ENCODE measurements around the gene GRIK4.

GRIK4 gene

GRCh38 chr11:120586072-120586471 lies 74.5 kb downstream of the GRIK4 start:
- no peaks in the 10 kb centered on the region for H3K36me3 ChIP-seq (ENCODE audit: control insufficient read depth, insufficient read depth, low read length)
- 85 to 89% methylated on average over 3 of the region's 3 CpGs for WGBS, 2 experiments
- no peaks in the 10 kb centered on the region for H3K27me3 ChIP-seq (ENCODE audit: control insufficient read depth, insufficient read depth, low read length, poor library complexity, severe bottlenecking)
- H3K4me1 ChIP-seq (ENCODE audit: control insufficient read depth, insufficient read depth, low read length): no peaks in the 10 kb centered on the region
- H3K9me3 ChIP-seq (ENCODE audit: control insufficient read depth, low read length): no peaks in the 10 kb centered on the region
- H3K4me3 ChIP-seq (ENCODE audit: insufficient read depth, low read depth, low read length): no peak overlapping the region
- H3K27ac ChIP-seq (ENCODE audit: insufficient read depth, low read depth, low read length, poor library complexity, severe bottlenecking): no peak overlapping the region

GRCh38 chr11:120586728-120587127 lies 75.2 kb downstream of the GRIK4 start:
- H3K27me3 ChIP-seq (ENCODE audit: control insufficient read depth, insufficient read depth, low read length, poor library complexity, severe bottlenecking): no peaks in the 10 kb centered on the region
- no peaks in the 10 kb centered on the region for H3K36me3 ChIP-seq (ENCODE audit: control insufficient read depth, insufficient read depth, low read length)
- H3K9me3 ChIP-seq (ENCODE audit: control insufficient read depth, low read length): no peaks in the 10 kb centered on the region
- WGBS, 2 experiments: 90% methylated on average over 7 of the region's 7 CpGs
- H3K4me3 ChIP-seq (ENCODE audit: insufficient read depth, low read depth, low read length): no peak overlapping the region
- no peak overlapping the region for H3K27ac ChIP-seq (ENCODE audit: insufficient read depth, low read depth, low read length, poor library complexity, severe bottlenecking)
- H3K4me1 ChIP-seq (ENCODE audit: control insufficient read depth, insufficient read depth, low read length): no peaks in the 10 kb centered on the region

GRCh38 chr11:120587299-120587698 lies 75.8 kb downstream of the GRIK4 start:
- Histone ChIP-seq H3K9me3 (ENCODE audit: control insufficient read depth, low read length) (no peaks in the 10 kb centered on the region), H3K4me1 (ENCODE audit: control insufficient read depth, insufficient read depth, low read length) (no peaks in the 10 kb centered on the region), H3K27me3 (ENCODE audit: control insufficient read depth, insufficient read depth, low read length, poor library complexity, severe bottlenecking) (no peaks in the 10 kb centered on the region), H3K36me3 (ENCODE audit: control insufficient read depth, insufficient read depth, low read length) (no peaks in the 10 kb centered on the region), H3K27ac (ENCODE audit: insufficient read depth, low read depth, low read length, poor library complexity, severe bottlenecking) (no peak overlapping the region), H3K4me3 (ENCODE audit: insufficient read depth, low read depth, low read length) (no peak overlapping the region)
- 93 to 97% methylated on average over 4 of the region's 4 CpGs for WGBS, 2 experiments

- WGBS, 2 experiments: 79 to 82% methylated on average over 11 of the region's 11 CpGs
These were observed 77.8 kb downstream of the GRIK4 start for GRCh38 chr11:120589376-120589775.

DNA sequence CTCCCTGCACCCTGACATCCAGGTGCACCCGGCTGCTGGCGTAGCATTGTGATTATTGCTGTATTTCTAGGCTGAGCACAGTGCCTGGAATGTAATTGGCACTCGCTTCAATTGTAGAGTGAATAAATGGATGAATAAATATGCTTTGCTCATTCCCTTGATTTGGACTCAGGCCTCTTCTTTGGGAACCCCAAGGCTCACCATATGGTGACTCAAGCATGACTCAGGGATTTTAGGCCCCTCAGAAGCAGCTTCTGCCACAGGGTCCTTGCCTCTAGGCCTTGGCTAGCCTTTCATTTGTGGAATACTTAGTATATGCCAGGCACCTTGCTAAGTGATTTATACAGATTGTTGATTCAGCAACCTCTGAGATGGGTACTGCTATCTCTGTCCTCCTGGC lies 78.9 kb downstream of the GRIK4 start:
- no peaks in the 10 kb centered on the region for H3K36me3 ChIP-seq (ENCODE audit: control insufficient read depth, insufficient read depth, low read length)
- H3K27me3 ChIP-seq (ENCODE audit: control insufficient read depth, insufficient read depth, low read length, poor library complexity, severe bottlenecking): no peaks in the 10 kb centered on the region
- no peaks in the 10 kb centered on the region for H3K9me3 ChIP-seq (ENCODE audit: control insufficient read depth, low read length)
- WGBS, 2 experiments: 89 to 93% methylated on average over 3 of the region's 3 CpGs
- no peaks in the 10 kb centered on the region for H3K4me1 ChIP-seq (ENCODE audit: control insufficient read depth, insufficient read depth, low read length)
- H3K27ac ChIP-seq (ENCODE audit: insufficient read depth, low read depth, low read length, poor library complexity, severe bottlenecking): no peak overlapping the region
- H3K4me3 ChIP-seq (ENCODE audit: insufficient read depth, low read depth, low read length): no peak overlapping the region

More at GRCh38 chr11:120589376-120589775, 77.8 kb downstream of the GRIK4 start:
- Histone ChIP-seq H3K27ac (ENCODE audit: insufficient read depth, low read depth, low read length, poor library complexity, severe bottlenecking) (no peak overlapping the region), H3K4me1 (ENCODE audit: control insufficient read depth, insufficient read depth, low read length) (no peaks in the 10 kb centered on the region), H3K9me3 (ENCODE audit: control insufficient read depth, low read length) (no peaks in the 10 kb centered on the region), H3K4me3 (ENCODE audit: insufficient read depth, low read depth, low read length) (no peak overlapping the region), H3K36me3 (ENCODE audit: control insufficient read depth, insufficient read depth, low read length) (no peaks in the 10 kb centered on the region), H3K27me3 (ENCODE audit: control insufficient read depth, insufficient read depth, low read length, poor library complexity, severe bottlenecking) (no peaks in the 10 kb centered on the region)

GRCh38 chr11:120594746-120595145 lies 83.2 kb downstream of the GRIK4 start:
- Histone ChIP-seq H3K4me1 (ENCODE audit: control insufficient read depth, insufficient read depth, low read length) (no peaks in the 10 kb centered on the region), H3K4me3 (ENCODE audit: insufficient read depth, low read depth, low read length) (no peak overlapping the region), H3K36me3 (ENCODE audit: control insufficient read depth, insufficient read depth, low read length) (no peaks in the 10 kb centered on the region), H3K27me3 (ENCODE audit: control insufficient read depth, insufficient read depth, low read length, poor library complexity, severe bottlenecking) (no peaks in the 10 kb centered on the region), H3K9me3 (ENCODE audit: control insufficient read depth, low read length) (no peaks in the 10 kb centered on the region), H3K27ac (ENCODE audit: insufficient read depth, low read depth, low read length, poor library complexity, severe bottlenecking) (no peak overlapping the region)
- 94 to 96% methylated on average over 9 of the region's 9 CpGs for WGBS, 2 experiments

- H3K27me3 ChIP-seq (ENCODE audit: control insufficient read depth, insufficient read depth, low read length, poor library complexity, severe bottlenecking): no peaks in the 10 kb centered on the region
- no peaks in the 10 kb centered on the region for H3K9me3 ChIP-seq (ENCODE audit: control insufficient read depth, low read length)
- no peak overlapping the region for H3K4me3 ChIP-seq (ENCODE audit: insufficient read depth, low read depth, low read length)
- no peaks in the 10 kb centered on the region for H3K4me1 ChIP-seq (ENCODE audit: control insufficient read depth, insufficient read depth, low read length)
- 94 to 95% methylated on average over 4 of the region's 4 CpGs for WGBS, 2 experiments
- no peaks in the 10 kb centered on the region for H3K36me3 ChIP-seq (ENCODE audit: control insufficient read depth, insufficient read depth, low read length)
- H3K27ac ChIP-seq (ENCODE audit: insufficient read depth, low read depth, low read length, poor library complexity, severe bottlenecking): no peak overlapping the region
These were observed 84.0 kb downstream of the GRIK4 start for GRCh38 chr11:120595557-120595956.

DNA sequence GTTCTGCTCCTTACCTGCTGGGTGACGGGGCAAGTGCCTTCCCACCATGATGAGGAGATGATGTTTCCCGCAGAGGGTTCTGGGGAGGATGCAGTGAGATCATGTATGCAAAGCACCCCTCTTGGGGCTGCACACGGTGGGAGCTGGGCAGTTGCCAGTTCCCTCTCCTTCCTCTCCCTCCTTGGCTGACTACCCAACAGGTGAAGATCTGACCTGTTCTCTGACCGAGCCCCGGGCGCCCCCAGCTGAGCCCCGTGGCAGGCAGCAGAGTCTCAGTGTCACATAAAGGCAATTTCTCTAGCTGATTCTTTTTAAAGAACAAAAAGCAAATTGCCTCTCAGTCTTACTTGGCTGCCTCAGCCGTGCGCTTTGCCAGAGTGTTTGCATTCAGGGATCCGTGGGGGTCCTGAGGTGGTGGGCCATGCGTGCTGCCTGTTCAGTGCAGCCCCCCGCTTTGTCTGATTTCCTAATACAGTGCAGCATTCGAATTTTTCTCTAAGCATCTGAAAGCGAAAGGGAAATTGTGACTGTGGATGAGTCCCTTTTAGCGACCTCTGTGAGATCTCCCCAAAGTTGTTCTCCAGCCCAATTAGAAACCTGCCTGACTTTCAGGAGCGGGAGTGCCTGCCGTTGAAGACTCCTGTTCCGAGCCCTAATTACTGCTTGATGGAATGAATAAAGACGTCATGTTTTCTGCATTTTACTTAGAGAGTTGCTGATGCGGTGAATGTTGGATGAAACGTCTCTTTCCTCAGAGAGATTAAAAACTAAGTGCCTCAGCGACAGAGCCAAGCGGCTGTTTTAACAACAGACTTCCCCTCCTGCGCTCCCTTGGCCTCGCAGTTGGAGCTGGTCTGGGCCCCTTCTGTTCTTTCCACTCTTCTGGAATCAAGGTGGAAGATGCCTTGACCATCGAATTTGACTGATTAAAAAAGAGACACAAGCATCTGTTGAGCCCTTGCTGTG lies 86.0 kb downstream of the GRIK4 start:
- no peaks in the 10 kb centered on the region for H3K9me3 ChIP-seq (ENCODE audit: control insufficient read depth, low read length)
- H3K27me3 ChIP-seq (ENCODE audit: control insufficient read depth, insufficient read depth, low read length, poor library complexity, severe bottlenecking): no peaks in the 10 kb centered on the region
- no peak overlapping the region for H3K27ac ChIP-seq (ENCODE audit: insufficient read depth, low read depth, low read length, poor library complexity, severe bottlenecking)
- no peaks in the 10 kb centered on the region for H3K36me3 ChIP-seq (ENCODE audit: control insufficient read depth, insufficient read depth, low read length)
- H3K4me1 ChIP-seq (ENCODE audit: control insufficient read depth, insufficient read depth, low read length): no peaks in the 10 kb centered on the region
- no peak overlapping the region for H3K4me3 ChIP-seq (ENCODE audit: insufficient read depth, low read depth, low read length)
- 79 to 82% methylated on average over 26 of the region's 26 CpGs for WGBS, 2 experiments

- no peaks in the 10 kb centered on the region for H3K4me1 ChIP-seq (ENCODE audit: control insufficient read depth, insufficient read depth, low read length)
These were observed 87.1 kb downstream of the GRIK4 start for GRCh38 chr11:120598517-120599257.

DNA sequence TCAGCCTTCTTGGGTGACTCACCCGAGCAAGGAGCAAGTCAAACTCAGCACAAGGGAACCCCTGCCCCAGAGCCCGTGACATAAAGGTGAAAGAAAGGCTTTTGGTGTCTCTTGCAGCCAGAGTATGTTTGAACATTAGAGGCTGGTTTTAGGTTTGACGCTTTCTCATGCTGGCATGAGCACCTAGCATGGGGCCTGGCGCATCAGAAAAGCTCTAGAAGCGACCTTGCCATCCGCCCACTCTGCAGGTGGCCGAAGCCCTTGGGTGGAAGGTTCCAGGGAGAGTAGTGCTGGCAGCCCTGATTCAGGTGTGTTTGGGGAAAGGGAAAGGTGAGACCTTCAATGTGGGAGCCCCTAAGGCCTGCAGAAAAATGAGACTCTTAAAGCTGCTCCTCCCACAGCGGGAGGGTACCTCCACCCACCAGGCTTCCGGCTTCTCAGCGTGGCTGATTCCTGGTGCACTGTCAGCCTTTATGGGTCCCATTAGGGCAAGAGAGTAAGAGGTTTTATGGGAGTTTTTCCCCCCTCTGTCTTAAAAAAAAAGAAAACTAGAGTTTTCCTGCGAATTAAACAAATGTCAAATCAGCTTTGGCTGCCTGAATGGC lies 88.4 kb downstream of the GRIK4 start:
- Histone ChIP-seq H3K27ac (ENCODE audit: insufficient read depth, low read depth, low read length, poor library complexity, severe bottlenecking) (no peak overlapping the region), H3K4me3 (ENCODE audit: insufficient read depth, low read depth, low read length) (no peak overlapping the region), H3K27me3 (ENCODE audit: control insufficient read depth, insufficient read depth, low read length, poor library complexity, severe bottlenecking) (no peaks in the 10 kb centered on the region), H3K9me3 (ENCODE audit: control insufficient read depth, low read length) (no peaks in the 10 kb centered on the region), H3K4me1 (ENCODE audit: control insufficient read depth, insufficient read depth, low read length) (no peaks in the 10 kb centered on the region), H3K36me3 (ENCODE audit: control insufficient read depth, insufficient read depth, low read length) (no peaks in the 10 kb centered on the region)
- 75 to 77% methylated on average over 11 of the region's 11 CpGs for WGBS, 2 experiments

More at GRCh38 chr11:120598517-120599257, 87.1 kb downstream of the GRIK4 start:
- Histone ChIP-seq H3K36me3 (ENCODE audit: control insufficient read depth, insufficient read depth, low read length) (no peaks in the 10 kb centered on the region), H3K27ac (ENCODE audit: insufficient read depth, low read depth, low read length, poor library complexity, severe bottlenecking) (no peak overlapping the region), H3K4me3 (ENCODE audit: insufficient read depth, low read depth, low read length) (no peak overlapping the region), H3K27me3 (ENCODE audit: control insufficient read depth, insufficient read depth, low read length, poor library complexity, severe bottlenecking) (no peaks in the 10 kb centered on the region), H3K9me3 (ENCODE audit: control insufficient read depth, low read length) (no peaks in the 10 kb centered on the region)
- WGBS, 2 experiments: 89% methylated on average over 8 of the region's 8 CpGs
